ENCODE results near the gene CORO2B.

GRCh38 chr15:68609629-68610028, 30.8 kb downstream of the CORO2B start:
- TF ChIP-seq, protein P1, sequence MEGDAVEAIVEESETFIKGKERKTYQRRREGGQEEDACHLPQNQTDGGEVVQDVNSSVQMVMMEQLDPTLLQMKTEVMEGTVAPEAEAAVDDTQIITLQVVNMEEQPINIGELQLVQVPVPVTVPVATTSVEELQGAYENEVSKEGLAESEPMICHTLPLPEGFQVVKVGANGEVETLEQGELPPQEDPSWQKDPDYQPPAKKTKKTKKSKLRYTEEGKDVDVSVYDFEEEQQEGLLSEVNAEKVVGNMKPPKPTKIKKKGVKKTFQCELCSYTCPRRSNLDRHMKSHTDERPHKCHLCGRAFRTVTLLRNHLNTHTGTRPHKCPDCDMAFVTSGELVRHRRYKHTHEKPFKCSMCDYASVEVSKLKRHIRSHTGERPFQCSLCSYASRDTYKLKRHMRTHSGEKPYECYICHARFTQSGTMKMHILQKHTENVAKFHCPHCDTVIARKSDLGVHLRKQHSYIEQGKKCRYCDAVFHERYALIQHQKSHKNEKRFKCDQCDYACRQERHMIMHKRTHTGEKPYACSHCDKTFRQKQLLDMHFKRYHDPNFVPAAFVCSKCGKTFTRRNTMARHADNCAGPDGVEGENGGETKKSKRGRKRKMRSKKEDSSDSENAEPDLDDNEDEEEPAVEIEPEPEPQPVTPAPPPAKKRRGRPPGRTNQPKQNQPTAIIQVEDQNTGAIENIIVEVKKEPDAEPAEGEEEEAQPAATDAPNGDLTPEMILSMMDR (IDR thresholded peaks at IDR 0.05 in 2 of 3, conservative IDR thresholded peaks at IDR 0.05 in 1 of 3; ENCODE audit: insufficient read depth in 2 of 3, low read depth in 1 of 3, low read length in 3 of 3) = no peak
- TF ChIP-seq MEF2A (IDR thresholded peaks at IDR 0.05; ENCODE audit: control insufficient read depth, low read depth, low read length) = no peak
- TF ChIP-seq FOXK1 (CRISPR knock-in tag; IDR thresholded peaks at IDR 0.05; ENCODE audit: borderline replicate concordance) = no peak
- no peak for TF ChIP-seq GABPB1 (CRISPR knock-in tag; IDR thresholded peaks at IDR 0.05)

All from K562 (cell line).